Measurements from ENCODE around the gene TSPAN1.

The TSPAN1 gene

GRCh38 chr1:46171871-46172270 is 3.0 kb upstream of the TSPAN1 start:
- no peak for TF ChIP-seq TAF1 (IDR thresholded peaks at IDR 0.05; ENCODE audit: borderline replicate concordance, insufficient read depth, low read length)
- TF ChIP-seq REST (IDR thresholded peaks at IDR 0.05; ENCODE audit: insufficient read depth in 1 of 2, low read depth in 2 of 2, low read length in 2 of 2) = no peak
- no peak for TF ChIP-seq FOXP2 (optimal IDR thresholded peaks at IDR 0.05; ENCODE audit: borderline replicate concordance, extremely low read depth, extremely low read length, insufficient read depth)
- TF ChIP-seq SIN3A (IDR thresholded peaks at IDR 0.05; ENCODE audit: borderline replicate concordance, insufficient read depth, low read length) = no peak
- TF ChIP-seq POLR2AphosphoS5 (IDR thresholded peaks at IDR 0.05; ENCODE audit: low read depth, low read length) = no peak

- TF ChIP-seq POLR2AphosphoS5 (IDR thresholded peaks at IDR 0.05; ENCODE audit: low read depth, low read length) (no peak), REST (IDR thresholded peaks at IDR 0.05; ENCODE audit: insufficient read depth in 1 of 2, low read depth in 2 of 2, low read length in 2 of 2) (no peak), FOXP2 (optimal IDR thresholded peaks at IDR 0.05; ENCODE audit: borderline replicate concordance, extremely low read depth, extremely low read length, insufficient read depth) (no peak), SIN3A (IDR thresholded peaks at IDR 0.05; ENCODE audit: borderline replicate concordance, insufficient read depth, low read length) (no peak), TAF1 (IDR thresholded peaks at IDR 0.05; ENCODE audit: borderline replicate concordance, insufficient read depth, low read length) (no peak)
Measured at GRCh38 chr1:46172321-46172720, 2.6 kb upstream of the TSPAN1 start.

GRCh38 chr1:46173361-46173856 is 1.5 kb upstream of the TSPAN1 start:
- TF ChIP-seq TAF1 (IDR thresholded peaks at IDR 0.05; ENCODE audit: borderline replicate concordance, insufficient read depth, low read length) (no peak), FOXP2 (optimal IDR thresholded peaks at IDR 0.05; ENCODE audit: borderline replicate concordance, extremely low read depth, extremely low read length, insufficient read depth) (no peak), POLR2AphosphoS5 (IDR thresholded peaks at IDR 0.05; ENCODE audit: low read depth, low read length) (no peak), REST (IDR thresholded peaks at IDR 0.05; ENCODE audit: insufficient read depth in 1 of 2, low read depth in 2 of 2, low read length in 2 of 2) (no peak)

- TF ChIP-seq SIN3A (IDR thresholded peaks at IDR 0.05; ENCODE audit: borderline replicate concordance, insufficient read depth, low read length) = no peak
- TF ChIP-seq TAF1 (IDR thresholded peaks at IDR 0.05; ENCODE audit: borderline replicate concordance, insufficient read depth, low read length) = no peak
- TF ChIP-seq REST (IDR thresholded peaks at IDR 0.05; ENCODE audit: insufficient read depth in 1 of 2, low read depth in 2 of 2, low read length in 2 of 2) = no peak
- no peak for TF ChIP-seq FOXP2 (optimal IDR thresholded peaks at IDR 0.05; ENCODE audit: borderline replicate concordance, extremely low read depth, extremely low read length, insufficient read depth)
- no peak for TF ChIP-seq POLR2AphosphoS5 (IDR thresholded peaks at IDR 0.05; ENCODE audit: low read depth, low read length)
Measured at GRCh38 chr1:46175243-46175642, 356 bp downstream of the TSPAN1 start.
